HS-27A (cell line): ENCODE results near the gene SLC6A19.

Source experiments
- DNase-seq: peaks from one replicate; pipeline ENCODE4 v3.0.0-alpha.2; 2012; ENCODE audit warnings: low read depth, missing footprints

Gene SLC6A19

GRCh38 chr5:1209896-1210776 is 8.7 kb downstream of the SLC6A19 start:
- no peak for DNase-seq

GRCh38 chr5:1210832-1211251 is 9.4 kb downstream of the SLC6A19 start:
- no peak for DNase-seq

GRCh38 chr5:1211701-1212100 is 10.3 kb downstream of the SLC6A19 start:
- DNase-seq: no peak

GRCh38 chr5:1212271-1212670 is 10.9 kb downstream of the SLC6A19 start:
- no peak for DNase-seq

- DNase-seq: no peak
Measured at GRCh38 chr5:1212881-1213280, 11.5 kb downstream of the SLC6A19 start.

GRCh38 chr5:1213508-1214162 is 12.2 kb downstream of the SLC6A19 start:
- no peak for DNase-seq

- DNase-seq: no peak
Measured at GRCh38 chr5:1214163-1214935, 13.0 kb downstream of the SLC6A19 start.

- DNase-seq: no peak
Measured at GRCh38 chr5:1214936-1215220, 13.5 kb downstream of the SLC6A19 start.

- DNase-seq: no peak
Measured at GRCh38 chr5:1215320-1216096, 14.1 kb downstream of the SLC6A19 start.

- DNase-seq: no peak
Measured at GRCh38 chr5:1216211-1216917, 15.0 kb downstream of the SLC6A19 start.

GRCh38 chr5:1216918-1217295 is 15.5 kb downstream of the SLC6A19 start:
- DNase-seq: no peak

- no peak for DNase-seq
Measured at GRCh38 chr5:1217596-1218206, 16.3 kb downstream of the SLC6A19 start.

GRCh38 chr5:1218351-1219080 is 17.1 kb downstream of the SLC6A19 start:
- no peak for DNase-seq

GRCh38 chr5:1219098-1219767 is 17.8 kb downstream of the SLC6A19 start:
- no peak for DNase-seq

- DNase-seq: no peak
Measured at GRCh38 chr5:1219768-1220100, 18.3 kb downstream of the SLC6A19 start.

GRCh38 chr5:1220351-1220750 is 19.0 kb downstream of the SLC6A19 start:
- no peak for DNase-seq

- no peak for DNase-seq
Measured at GRCh38 chr5:1220831-1221230, 19.4 kb downstream of the SLC6A19 start.

GRCh38 chr5:1221721-1222120 is 20.3 kb downstream of the SLC6A19 start:
- DNase-seq: no peak

GRCh38 chr5:1222147-1222546 is 20.8 kb downstream of the SLC6A19 start:
- no peak for DNase-seq
